ENCODE measurements around the gene ASAP3. TPM values are rescaled to one million over a fixed set of nuclear protein-coding genes. Genes with fewer than 3 reads are reported as not detected.
A peak's percentile ranks its signal among the peaks of the same experiment; 100 is the strongest.

Gene ASAP3
- total and polyA plus RNA-seq, 9 of the 15 experiments (the other 6 are each of a cell fraction or from before 2014, with no cell fraction given), result 1.7 to 31.2 (median 17.4) TPM

- TF ChIP-seq MGA (IDR thresholded peaks at IDR 0.05) (no peak), FOXK1 (CRISPR knock-in tag; IDR thresholded peaks at IDR 0.05; ENCODE audit: borderline replicate concordance) (0 out of 2 replicates have a peak, but pooled peaks have one; percentile 31), ZNF24 (IDR thresholded peaks at IDR 0.05) (peak; percentile 54), CEBPG (CRISPR knock-in tag; IDR thresholded peaks at IDR 0.05) (0 out of 2 replicates have a peak, but pooled peaks have one; percentile 41), CEBPG (tag; conservative IDR thresholded peaks at IDR 0.05 in 1 of 2, IDR thresholded peaks at IDR 0.05 in 1 of 2) (no peak), ELF4 (CRISPR knock-in tag; IDR thresholded peaks at IDR 0.05) (no peak)
These were observed 81.5 kb downstream of the ASAP3 start (continued) for GRCh38 chr1:23402286-23403037.
